AG08395 (cell line): Measurements from ENCODE around the gene PSMD1.
"Not testable (repeated sequence)": the region's sequence is repeated elsewhere in the genome, so short reads cannot be mapped to it uniquely, and the experiment has no call there.

Source experiments
- DNase-seq: peaks from one replicate; pipeline ENCODE4 v3.0.0; 2012; ENCODE audit warnings: mixed read lengths, low spot score

The PSMD1 gene

GRCh38 chr2:231115651-231116050, 59.0 kb downstream of the PSMD1 start:
- DNase-seq = no peak

GRCh38 chr2:231117148-231117547, 60.5 kb downstream of the PSMD1 start:
- DNase-seq = no peak

DNA sequence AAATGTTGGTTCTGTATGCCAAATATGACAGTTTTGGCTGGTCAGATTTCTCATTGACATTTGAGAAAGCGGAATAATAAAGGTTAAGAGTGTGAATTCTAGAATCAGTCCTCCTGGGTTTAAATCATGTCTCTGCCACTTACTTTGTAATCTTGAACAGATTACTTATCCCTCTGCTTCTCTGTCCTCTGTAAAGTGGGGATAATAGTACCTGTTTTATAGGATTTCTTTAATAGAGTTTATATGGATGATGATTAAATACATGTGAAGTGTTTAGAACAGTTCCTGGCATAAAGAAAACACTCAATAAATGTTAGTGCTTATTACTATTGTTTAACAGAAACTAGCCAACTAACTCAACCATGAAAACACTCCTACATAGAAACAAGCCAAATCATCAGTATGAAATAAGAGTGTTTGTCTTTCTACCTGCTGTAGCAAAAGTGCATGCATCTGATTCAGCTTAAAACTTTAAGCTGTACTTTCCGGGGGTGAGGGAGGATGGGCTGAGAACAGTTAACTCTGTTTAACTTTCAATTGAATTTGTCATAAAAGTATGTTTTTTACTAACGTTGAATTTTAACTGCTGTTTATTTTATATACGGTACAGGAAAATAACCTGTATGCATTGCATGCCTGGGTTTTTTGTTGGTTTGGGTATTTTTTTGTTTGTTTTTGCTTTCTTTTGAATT, 61.4 kb downstream of the PSMD1 start:
- no peak for DNase-seq

GRCh38 chr2:231118614-231118942, 61.9 kb downstream of the PSMD1 start:
- no peak for DNase-seq

DNA sequence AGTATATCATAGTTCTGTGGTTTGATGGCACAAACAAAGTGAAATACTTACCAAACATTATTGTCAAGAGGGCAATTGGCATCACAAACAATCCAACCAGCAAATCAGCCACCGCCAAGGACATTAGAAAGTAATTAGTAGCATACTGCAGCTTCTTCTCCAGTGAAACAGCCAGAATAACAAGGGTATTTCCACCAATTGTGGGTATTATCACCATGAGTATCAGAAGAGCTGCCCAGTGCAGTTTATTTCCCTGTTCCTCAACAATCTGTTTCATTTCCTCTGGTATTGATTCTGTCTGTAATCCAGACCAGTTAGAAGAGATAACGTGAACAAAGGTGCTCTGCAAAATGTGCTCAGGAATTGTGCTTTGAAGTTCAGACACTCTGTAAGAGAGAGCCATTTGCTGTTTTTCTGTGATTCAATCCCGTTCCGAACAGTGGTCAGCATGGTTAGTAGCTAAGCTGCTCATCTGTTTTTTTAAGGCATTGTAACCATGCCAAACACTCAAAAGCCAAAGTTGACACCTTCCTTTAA, 66.8 kb downstream of the PSMD1 start:
- DNase-seq = peak; percentile 6

- peak; percentile 13 for DNase-seq
These were observed 68.3 kb downstream of the PSMD1 start, which contains the start of gene HTR2B for GRCh38 chr2:231124838-231125568. Gene HTR2B (minus strand): TSS chr2:231125042. CDS start chr2:231123764, 1,278 bp downstream.

DNA sequence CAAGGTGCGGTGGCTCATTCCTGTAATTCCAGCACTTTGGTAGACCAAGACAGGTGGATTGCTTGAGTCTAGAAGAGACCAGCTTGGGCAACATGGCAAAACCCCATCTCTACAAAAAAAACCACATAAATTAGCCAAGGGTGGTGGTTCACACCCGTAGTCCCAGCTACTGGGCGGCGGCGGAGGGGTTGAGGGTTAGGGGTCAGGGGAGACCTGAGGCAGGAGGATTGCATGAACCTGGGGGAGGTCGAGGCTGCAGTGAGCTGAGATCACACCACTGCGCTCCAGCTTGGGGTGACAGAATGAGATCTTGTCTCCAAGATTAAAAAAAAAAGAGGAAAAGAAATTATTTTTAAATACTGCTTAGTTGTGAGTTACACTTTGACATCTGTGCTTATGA, 69.5 kb downstream of the PSMD1 start:
- no peak for DNase-seq

DNA sequence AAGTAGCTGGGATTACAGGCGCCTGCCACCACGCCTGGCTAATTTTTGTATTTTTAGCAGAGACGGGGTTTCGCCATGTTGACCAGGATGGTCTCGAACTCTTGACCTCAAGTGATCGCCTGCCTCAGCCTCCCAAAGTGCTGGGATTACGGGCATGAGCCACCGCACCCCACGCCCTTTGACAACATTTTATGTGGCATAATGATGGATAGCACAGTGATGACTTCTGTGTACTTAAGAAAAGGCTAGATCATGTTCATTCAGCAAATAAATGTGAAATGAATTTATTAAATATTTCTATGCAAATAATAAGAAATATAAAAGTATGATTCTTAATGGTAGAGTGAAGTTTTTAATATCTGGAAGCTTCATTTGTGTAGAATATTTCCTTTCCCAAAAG, 70.8 kb downstream of the PSMD1 start:
- no peak for DNase-seq

DNA sequence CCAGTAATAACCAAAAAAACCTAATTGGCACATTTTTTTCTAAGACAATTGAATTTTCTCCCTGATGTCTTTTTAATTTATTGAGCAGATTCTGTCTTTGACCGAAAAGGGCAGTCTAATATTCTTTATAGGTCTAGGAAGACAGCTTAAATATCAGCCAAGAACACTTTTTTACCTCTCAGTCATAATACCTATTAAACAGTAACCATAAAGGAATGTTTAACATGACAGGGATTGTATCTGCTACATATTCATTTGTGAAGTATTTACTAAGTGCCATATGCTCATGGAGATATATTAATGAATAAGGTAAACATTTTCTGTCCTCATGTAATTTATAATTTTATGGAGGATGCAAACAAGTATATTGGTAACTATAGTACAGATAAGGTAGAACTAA, 71.3 kb downstream of the PSMD1 start:
- no peak for DNase-seq

- no peak for DNase-seq
These were observed 71.9 kb downstream of the PSMD1 start for GRCh38 chr2:231128541-231128940.

DNA sequence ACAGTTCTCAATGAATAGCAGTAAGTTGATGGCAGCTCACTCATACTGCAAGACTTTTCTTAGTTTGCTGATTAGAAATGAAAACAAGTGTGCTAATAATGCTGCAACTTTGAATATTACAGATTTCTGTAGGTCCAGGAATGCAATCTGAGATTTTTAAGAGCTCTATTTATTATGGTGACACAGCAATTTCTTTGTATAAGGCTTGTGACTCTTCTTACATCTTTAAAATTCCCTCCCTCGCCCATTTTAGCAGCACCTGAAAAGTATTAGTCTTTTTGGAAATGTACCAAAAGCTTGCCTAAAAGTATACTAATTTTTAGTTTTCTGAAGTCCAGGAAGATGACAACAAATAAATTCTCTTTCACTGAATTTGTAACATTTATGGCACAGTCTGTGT, 72.5 kb downstream of the PSMD1 start:
- no peak for DNase-seq

- no peak for DNase-seq
These were observed 73.8 kb downstream of the PSMD1 start for GRCh38 chr2:231130336-231131056.

DNA sequence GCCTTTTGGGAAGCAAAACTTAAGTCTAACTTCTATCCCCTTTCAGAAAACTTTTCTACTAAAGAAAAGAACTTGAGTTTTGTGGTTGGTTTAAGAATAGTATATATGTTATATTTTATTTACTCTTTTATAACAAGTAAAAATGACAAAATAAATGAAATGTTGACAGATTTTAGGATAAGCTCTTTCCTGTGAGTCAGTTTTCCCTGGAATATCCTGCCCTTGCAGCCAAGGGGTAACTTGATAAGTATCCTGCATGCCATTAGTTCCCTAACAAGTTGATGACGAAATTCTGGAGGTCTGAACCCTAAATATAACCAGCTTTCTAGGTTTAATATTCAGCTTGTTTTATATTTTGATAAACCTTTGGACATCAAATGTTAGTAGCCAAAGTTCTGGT, 75.5 kb downstream of the PSMD1 start:
- DNase-seq = peak; percentile 31

DNA sequence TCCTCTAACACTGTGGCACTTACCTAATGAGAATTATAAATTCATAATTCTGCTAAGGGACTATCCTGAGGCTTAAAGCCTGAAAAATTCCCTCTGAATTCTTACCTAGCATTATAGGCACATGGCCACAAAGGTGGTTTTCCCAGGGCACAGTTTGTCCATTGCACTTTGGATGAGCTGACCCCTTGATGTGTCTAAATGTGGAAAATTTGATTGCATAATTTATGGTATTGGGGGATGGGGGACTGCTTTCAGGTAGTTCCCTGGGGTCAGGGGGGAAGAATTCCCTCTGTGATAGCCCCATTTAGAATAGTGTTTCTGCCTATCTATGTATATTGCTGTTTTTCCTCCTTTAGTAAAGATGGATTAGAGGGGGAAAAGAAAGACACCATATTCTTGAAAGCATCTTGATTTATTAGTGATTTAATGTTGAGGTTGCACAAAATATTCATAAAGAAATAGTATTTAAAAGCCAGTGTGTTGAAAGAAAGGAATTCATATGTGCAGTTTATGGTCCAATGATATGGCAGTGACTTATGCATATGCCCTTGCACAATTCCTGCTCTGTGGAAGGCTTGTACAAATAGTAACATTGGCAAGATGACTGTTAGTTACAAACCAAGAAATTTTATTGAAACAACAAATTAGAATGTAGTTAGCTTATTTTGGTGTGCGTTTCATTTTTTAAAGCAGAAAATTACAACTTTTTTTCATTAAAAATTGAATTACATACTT, 76.9 kb downstream of the PSMD1 start:
- DNase-seq = no peak

- DNase-seq = no peak
These were observed 78.4 kb downstream of the PSMD1 start for GRCh38 chr2:231134910-231135655.

DNA sequence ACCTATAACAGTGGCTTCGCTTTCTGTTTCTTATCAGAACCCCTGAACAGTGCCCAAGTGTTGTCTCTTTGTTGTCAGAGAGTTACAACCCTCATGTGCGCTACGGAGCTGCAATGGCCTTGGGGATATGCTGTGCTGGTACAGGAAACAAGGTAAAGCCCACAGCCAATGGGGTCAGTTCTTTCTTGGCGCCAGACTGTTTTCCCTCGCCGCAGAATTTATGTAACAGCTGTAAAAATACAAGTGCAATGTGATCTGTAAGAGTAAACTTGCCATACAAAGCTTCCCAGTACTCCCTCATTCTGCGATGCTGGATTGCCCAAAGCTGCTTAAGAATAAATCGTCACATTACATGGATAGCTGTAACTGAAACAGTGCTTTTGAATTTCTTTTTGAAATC, 82.0 kb downstream of the PSMD1 start:
- DNase-seq = no peak

- no peak for DNase-seq
These were observed 83.1 kb downstream of the PSMD1 start for GRCh38 chr2:231139796-231140195.

DNA sequence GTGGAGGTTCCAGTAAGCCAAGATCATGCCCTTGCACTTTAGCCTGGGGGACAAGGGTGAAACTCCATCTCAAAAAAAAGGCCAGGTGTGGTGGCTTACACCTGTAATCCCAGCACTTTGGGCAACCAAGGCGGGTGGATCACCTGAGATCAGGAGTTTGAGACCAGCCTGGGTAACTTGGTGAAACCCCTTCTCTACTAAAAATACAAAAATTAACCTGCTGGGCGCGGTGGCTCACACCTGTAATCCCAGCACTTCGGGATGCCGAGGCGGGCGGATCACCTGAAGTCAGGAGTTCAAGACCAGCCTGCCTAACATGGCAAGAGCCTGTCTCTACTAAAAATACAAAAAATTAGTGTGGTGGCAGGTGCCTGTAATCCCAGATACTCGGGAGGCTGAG, 84.1 kb downstream of the PSMD1 start:
- DNase-seq = not testable (repeated sequence)

GRCh38 chr2:231144896-231145295, 88.2 kb downstream of the PSMD1 start:
- no peak for DNase-seq

GRCh38 chr2:231146665-231147064, 90.0 kb downstream of the PSMD1 start:
- peak; percentile 60 for DNase-seq

- DNase-seq = peak; percentile 29
These were observed 96.3 kb downstream of the PSMD1 start for GRCh38 chr2:231152800-231153557.
